Measurements from ENCODE around the gene TWF2.
A peak's percentile ranks its signal among the peaks of the same experiment; 100 is the strongest.
"Not testable (repeated sequence)": the region's sequence is repeated elsewhere in the genome, so short reads cannot be mapped to it uniquely, and the experiment has no call there.

Gene TWF2

GRCh38 chr3:52238761-52239701, at the start of gene TWF2:
TWF2 (minus strand) TSS chr3:52239158; CDS start chr3:52239016, 142 bp downstream.
- DNase-seq (ENCODE audit: low read depth), result peak; percentile 57

DNA sequence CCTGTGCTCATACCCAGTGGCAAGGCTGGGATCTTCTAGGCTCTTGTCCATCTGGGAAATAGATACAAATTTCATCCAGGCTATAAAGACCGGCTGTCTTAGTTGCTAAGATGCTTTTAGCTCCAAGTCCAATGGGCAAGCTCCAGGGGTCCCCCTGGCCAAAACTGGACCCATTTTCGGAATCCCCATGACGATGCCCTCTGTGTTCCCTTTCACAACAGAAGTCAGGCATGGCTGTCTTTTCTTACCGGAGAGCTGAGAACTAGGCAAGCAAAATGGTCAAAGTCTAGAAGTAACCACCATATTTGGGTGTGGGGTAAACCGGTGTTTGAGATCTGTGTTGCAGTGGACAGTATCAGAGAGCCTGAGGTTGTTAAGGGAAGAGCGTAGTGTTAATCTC, 49.7 kb upstream of the TWF2 start:
- DNase-seq (ENCODE audit: low read depth), result no peak

- no peak for DNase-seq (ENCODE audit: low read depth)
Measured at GRCh38 chr3:52286777-52287110, 47.8 kb upstream of the TWF2 start.

GRCh38 chr3:52284051-52284450, 45.1 kb upstream of the TWF2 start:
- not testable (repeated sequence) for DNase-seq (ENCODE audit: low read depth)

DNA sequence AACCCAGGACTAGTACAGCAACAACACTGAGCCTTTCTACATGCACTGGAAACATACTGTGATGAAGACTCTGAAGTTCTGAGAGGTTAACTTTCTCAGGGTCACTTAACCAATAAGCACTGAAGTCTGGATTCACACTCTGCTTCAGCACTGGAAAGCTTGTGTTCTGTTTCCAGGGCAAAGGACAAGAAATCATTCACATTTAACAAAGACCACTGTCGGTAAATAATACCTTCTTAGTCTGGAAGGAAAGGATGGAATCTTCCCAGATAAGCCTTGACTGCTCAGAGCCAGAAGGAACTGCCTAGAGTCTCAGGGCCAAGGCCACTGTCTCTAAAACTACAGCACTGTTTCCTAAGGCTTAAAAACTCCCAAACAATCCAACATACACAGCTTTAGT, 44.3 kb upstream of the TWF2 start:
- DNase-seq (ENCODE audit: low read depth), result no peak

- DNase-seq (ENCODE audit: low read depth), result no peak
Measured at GRCh38 chr3:52281981-52282801, 43.2 kb upstream of the TWF2 start.

GRCh38 chr3:52280050-52280461, 41.1 kb upstream of the TWF2 start:
- DNase-seq (ENCODE audit: low read depth), result no peak

DNA sequence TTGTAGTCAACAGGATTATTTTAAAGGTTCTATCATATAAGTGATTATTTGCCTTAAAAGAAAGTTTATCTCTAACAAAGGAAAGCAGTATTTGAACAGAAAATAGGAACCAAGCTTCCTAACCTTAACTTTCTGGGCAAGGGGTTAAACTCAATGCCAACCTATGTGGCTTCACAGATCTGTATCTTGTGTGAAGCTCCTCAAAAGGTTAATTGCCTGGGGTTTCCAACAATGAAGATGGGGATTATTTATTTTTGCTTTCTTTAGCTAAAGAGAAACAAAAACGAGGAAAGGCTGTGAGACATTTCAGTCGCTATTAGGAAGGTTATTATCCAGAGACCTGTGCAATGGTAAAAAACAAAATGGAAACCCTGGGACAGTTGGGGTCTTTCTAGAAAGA, 40.6 kb upstream of the TWF2 start:
- no peak for DNase-seq (ENCODE audit: low read depth)

GRCh38 chr3:52278510-52279069, 39.6 kb upstream of the TWF2 start, which contains the start of gene WDR82:
WDR82 (minus strand) TSS chr3:52278649; CDS start chr3:52278361, 288 bp downstream.
- peak; percentile 83 for DNase-seq (ENCODE audit: low read depth)

DNA sequence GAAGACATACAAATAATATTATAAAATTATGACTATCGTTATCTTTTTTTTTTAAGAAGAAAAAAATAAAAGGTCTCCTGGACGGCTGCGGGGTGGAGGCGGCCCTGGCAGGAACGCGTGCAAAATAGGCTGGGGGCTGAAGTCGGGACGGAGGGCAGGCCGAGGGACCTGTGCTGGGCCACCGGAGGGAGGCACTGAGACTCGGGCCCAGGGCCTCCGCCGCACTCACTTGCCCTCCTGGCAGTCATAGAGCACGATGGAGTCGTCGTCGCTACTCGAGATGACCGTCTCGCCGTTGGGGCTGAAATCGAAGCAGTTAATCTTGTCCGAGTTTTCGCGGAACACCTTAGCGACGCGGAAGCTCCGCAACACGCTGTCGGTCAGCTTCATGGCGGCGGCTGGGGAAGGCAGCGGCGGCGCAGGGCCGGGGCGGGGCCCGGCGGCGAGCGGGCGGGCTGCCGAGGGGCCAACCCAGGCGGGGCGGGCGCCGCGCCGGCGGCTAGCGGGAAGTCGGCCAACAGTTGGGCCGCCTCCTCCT, 39.1 kb upstream of the TWF2 start:
- no peak for DNase-seq (ENCODE audit: low read depth)

DNA sequence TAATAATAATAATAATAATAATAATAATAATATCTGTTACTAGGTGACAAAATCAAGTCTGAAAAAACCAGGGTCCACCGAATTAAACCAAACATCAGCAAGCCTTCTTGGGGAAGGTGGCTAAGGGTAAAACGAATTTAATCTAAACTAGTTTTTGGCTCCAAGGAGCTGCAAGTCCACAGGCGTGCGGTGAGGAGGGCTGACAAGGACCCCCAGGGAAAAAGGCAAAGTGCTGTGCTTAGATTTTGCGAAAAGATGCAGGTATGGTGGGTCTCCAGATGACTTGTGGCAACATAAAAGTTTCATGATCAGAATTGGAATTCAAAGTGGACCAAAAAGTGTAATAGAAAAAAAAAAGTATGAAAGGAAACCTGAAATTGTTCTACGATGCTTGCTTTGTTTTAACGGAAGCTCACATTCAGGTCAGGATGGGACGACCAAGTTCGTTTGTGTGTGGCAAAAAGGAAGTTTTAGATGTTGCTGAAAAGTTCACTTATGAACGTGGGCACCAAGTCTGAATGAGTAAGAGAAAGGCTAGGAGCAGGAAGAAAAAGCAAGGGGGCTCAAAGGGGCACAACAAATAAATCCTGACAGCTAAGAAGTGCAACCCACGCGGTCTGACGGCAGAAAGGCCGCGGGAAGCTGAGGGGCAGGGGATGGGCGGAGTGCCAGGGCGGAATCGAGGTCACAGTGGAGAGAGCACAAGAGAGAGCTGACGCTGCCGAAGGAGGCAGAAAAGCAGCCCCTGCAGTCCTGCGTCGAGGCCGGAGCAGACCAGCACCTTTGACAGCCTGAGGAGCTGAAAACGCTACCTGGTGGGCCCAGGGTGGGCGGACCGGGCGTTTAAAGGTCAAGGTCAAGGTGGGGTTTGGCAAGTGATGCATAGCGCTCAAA, 38.4 kb upstream of the TWF2 start:
- no peak for DNase-seq (ENCODE audit: low read depth)

DNA sequence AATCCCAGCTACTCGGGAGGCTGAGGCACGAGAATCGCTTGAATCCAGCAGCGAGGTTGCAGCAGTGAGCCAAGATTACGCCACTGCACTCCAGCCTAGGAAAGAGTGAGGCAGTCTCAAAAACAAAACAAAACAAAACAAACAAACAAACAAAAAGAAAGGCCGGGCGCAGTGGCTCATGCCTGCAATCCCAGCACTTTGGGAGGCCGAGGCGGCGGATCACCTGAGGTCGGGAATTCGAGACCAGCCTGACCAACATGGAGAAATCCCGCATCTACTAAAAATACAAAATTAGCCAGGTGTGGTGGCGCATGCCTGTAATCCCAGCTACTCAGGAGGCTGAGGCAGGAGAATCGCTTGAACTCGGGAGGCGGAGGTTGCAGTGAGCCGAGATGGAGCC, 35.8 kb upstream of the TWF2 start:
- DNase-seq (ENCODE audit: low read depth), result not testable (repeated sequence)

DNA sequence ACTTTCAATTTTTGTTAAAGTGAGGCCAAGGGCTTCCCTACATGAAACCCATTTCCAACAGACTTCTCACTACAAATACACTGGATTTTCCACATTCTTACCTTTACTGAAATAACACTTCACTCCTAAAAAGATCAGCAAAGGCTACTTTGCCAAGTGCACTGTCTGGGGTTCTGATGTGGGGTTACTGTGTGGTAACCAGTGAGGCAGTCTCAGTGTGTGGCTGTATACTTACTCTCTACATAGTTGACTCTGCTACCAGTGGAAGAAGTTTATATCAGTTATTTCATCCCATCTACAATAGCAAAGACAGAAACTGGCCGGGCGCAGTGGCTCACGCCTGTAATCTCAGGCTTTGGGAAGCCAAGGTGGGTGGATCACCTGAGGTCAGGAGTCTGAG, 33.9 kb upstream of the TWF2 start:
- DNase-seq (ENCODE audit: low read depth), result no peak

GRCh38 chr3:52272172-52272571, 33.2 kb upstream of the TWF2 start:
- not testable (repeated sequence) for DNase-seq (ENCODE audit: low read depth)

- no peak for DNase-seq (ENCODE audit: low read depth)
Measured at GRCh38 chr3:52270252-52270754, 31.3 kb upstream of the TWF2 start.

DNA sequence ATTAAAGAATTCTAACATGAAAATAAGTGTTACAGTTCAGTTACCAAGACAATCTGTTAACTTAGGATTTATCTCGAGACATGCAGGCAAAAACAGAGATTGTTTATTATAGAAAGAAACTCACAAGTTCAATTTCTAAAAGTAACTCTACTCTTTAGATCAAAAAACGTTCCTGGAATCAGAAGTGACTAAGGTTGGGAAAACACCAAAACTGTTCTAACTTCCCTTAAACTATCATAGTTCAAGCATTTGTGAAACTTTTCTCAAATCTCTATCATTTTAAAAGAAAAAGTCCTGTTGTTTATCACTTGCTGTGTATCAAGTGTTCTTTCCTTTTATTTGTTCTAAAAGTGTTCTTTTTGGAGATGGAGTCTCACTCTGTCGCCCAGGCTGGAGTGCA, 30.8 kb upstream of the TWF2 start:
- DNase-seq (ENCODE audit: low read depth), result no peak

GRCh38 chr3:52268036-52268435, 29.1 kb upstream of the TWF2 start:
- DNase-seq (ENCODE audit: low read depth), result no peak

DNA sequence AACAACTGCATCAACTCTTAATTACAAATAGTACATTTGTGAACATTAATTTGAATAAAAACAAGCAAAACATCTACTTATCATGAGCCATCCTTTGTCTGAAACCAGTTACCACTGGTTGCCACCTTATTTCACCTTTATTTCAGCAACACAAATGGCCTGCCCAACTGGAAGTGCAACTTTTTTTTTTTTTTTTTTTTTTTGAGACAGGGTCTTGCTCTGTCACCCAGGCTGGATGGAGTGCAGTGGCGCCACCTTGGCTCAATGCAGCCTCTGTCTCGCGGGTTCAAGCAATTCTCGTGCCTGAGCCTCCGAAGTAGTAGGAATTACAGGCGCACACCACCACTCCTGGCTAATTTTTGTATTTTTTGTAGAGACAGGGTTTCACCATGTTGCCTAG, 26.4 kb upstream of the TWF2 start:
- DNase-seq (ENCODE audit: low read depth), result no peak

DNA sequence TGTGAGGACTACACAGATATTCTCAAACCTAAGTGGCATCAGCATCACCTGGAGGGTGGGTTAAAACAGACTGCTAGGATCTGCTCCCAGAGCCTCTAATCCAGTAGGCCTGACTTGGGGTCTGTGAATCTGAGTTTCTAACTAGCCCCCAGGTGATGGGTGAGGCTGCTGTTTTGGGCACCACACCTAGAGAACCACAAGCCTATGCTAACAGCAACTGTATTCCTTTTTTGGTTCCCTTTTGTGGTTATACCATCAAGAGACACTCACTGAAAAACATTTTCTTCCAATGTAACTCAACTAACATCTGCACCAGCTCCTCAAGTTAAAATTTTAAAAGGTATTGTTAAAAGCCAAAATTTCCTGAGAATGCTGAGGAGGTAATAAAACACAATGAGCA, 23.5 kb upstream of the TWF2 start:
- no peak for DNase-seq (ENCODE audit: low read depth)

DNA sequence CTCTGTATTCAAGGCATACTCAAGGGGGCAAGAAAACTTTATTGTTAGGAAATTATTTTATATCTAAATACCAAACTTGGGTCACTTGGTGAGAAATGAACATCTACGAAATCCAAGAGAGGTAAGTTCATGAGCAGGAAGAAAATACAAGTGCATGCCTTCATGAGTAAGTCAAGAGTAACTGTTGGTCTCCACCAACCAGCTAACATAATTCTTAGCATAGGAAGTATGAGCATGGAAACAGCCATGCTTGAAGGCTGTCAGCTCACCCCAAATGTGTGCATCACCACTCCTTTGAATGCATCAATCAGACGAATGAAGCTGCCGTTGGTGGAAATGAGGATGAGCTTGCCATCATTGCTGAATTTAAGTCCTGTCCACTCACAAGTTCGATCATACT, 20.5 kb upstream of the TWF2 start:
- no peak for DNase-seq (ENCODE audit: low read depth)

DNA sequence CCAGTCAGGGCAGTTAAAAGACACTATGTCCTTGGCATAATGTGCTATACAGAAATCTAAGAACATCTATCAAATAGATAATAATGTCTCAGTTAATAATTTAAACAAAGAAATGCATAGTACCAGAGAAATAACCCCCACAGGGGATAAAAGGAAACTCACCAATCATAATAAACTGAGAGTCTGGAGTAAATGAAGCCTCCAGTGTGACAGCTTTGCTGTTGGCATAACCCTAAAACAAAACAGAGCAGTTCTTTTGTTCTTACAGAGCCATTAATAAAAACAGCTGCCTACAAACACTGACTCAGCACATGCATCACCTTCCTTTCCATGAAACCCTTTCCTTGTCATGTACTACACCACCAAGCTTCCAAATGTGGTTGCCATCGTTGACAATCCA, 20.1 kb upstream of the TWF2 start:
- DNase-seq (ENCODE audit: low read depth), result no peak

Measured in stromal cell of bone marrow (primary cell).